ENCODE measurements around the gene PWWP2B.

Gene PWWP2B

GRCh38 chr10:132393695-132394181, 3.3 kb upstream of the PWWP2B start:
- Histone ChIP-seq H3K79me2 (ENCODE audit: low read length) (peaks cover 12% of the 10 kb centered on the region), H3K9ac (ENCODE audit: low read length) (no peak overlapping the region), H4K20me1 (ENCODE audit: insufficient read depth, low read length) (no peaks in the 10 kb centered on the region), H3K9me3 (ENCODE audit: insufficient read depth, low read length) (no peaks in the 10 kb centered on the region), H3K4me1 (ENCODE audit: low read length) (peaks cover 12% of the 10 kb centered on the region; the same call in 1 of the 2 replicates), H2AFZ (ENCODE audit: low read depth, low read length) (no peak overlapping the region), H3K27me3 (ENCODE audit: low read depth, low read length) (no peaks in the 10 kb centered on the region), H3K27ac (ENCODE audit: low read length) (no peak overlapping the region), H3K4me3 (ENCODE audit: low read length) (no peak overlapping the region), H3K36me3 (replicated peaks; ENCODE audit: low read depth, low read length) (no peaks in the 10 kb centered on the region), H3K4me2 (ENCODE audit: low read length) (no peak overlapping the region)
- no peak for TF ChIP-seq CTCF (IDR thresholded peaks at IDR 0.05; ENCODE audit: low read depth, low read length)
- TF ChIP-seq EZH2phosphoT487 (IDR thresholded peaks at IDR 0.05; ENCODE audit: low read depth) = no peak

GRCh38 chr10:132394201-132394811, 2.7 kb upstream of the PWWP2B start:
- H4K20me1 ChIP-seq (ENCODE audit: insufficient read depth, low read length) = no peaks in the 10 kb centered on the region
- H3K9ac ChIP-seq (ENCODE audit: low read length) = no peak overlapping the region
- TF ChIP-seq CTCF (IDR thresholded peaks at IDR 0.05; ENCODE audit: low read depth, low read length) (no peak), EZH2phosphoT487 (IDR thresholded peaks at IDR 0.05; ENCODE audit: low read depth) (no peak)
- H3K4me2 ChIP-seq (ENCODE audit: low read length) = no peak overlapping the region
- no peaks in the 10 kb centered on the region for H3K9me3 ChIP-seq (ENCODE audit: insufficient read depth, low read length)
- no peak overlapping the region for H3K4me3 ChIP-seq (ENCODE audit: low read length)
- no peaks in the 10 kb centered on the region for H3K36me3 ChIP-seq (replicated peaks; ENCODE audit: low read depth, low read length)
- no peak overlapping the region for H3K27ac ChIP-seq (ENCODE audit: low read length)
- peaks cover 12% of the 10 kb centered on the region for H3K79me2 ChIP-seq (ENCODE audit: low read length)
- H2AFZ ChIP-seq (ENCODE audit: low read depth, low read length) = no peak overlapping the region
- no peaks in the 10 kb centered on the region for H3K27me3 ChIP-seq (ENCODE audit: low read depth, low read length)
- peaks cover 12% of the 10 kb centered on the region; the same call in 1 of the 2 replicates for H3K4me1 ChIP-seq (ENCODE audit: low read length)

GRCh38 chr10:132394936-132395703, 1.9 kb upstream of the PWWP2B start:
- Histone ChIP-seq H3K27me3 (ENCODE audit: low read depth, low read length) (no peaks in the 10 kb centered on the region), H2AFZ (ENCODE audit: low read depth, low read length) (no peak overlapping the region), H3K36me3 (replicated peaks; ENCODE audit: low read depth, low read length) (no peaks in the 10 kb centered on the region), H3K4me2 (ENCODE audit: low read length) (peak overlapping the region; percentile 66), H4K20me1 (ENCODE audit: insufficient read depth, low read length) (no peaks in the 10 kb centered on the region), H3K4me3 (ENCODE audit: low read length) (peak overlapping the region; percentile 73), H3K27ac (ENCODE audit: low read length) (no peak overlapping the region), H3K9me3 (ENCODE audit: insufficient read depth, low read length) (no peaks in the 10 kb centered on the region), H3K4me1 (ENCODE audit: low read length) (peaks cover 12% of the 10 kb centered on the region; the same call in 1 of the 2 replicates), H3K9ac (ENCODE audit: low read length) (no peak overlapping the region; the same call in 1 of the 2 replicates), H3K79me2 (ENCODE audit: low read length) (peaks cover 12% of the 10 kb centered on the region)
- TF ChIP-seq EZH2phosphoT487 (IDR thresholded peaks at IDR 0.05; ENCODE audit: low read depth) (no peak), CTCF (IDR thresholded peaks at IDR 0.05; ENCODE audit: low read depth, low read length) (no peak)
